H1 (cell line): ENCODE data around the gene ERICH3. TPM values are rescaled to one million over a fixed set of nuclear protein-coding genes. Genes with fewer than 3 reads are reported as not detected.
A peak's percentile ranks its signal among the peaks of the same experiment; 100 is the strongest.

Experiments used
- CTCF ChIA-PET: fragments of 300-600 bp; sonication (Branson Sonifier 250); formaldehyde crosslinking; loops from one replicate; lab custom pipeline; 2021; ENCODE audit not compliant: partially characterized antibody; lab: Charles Lee
- POLR2A ChIA-PET: fragments of 300-600 bp; sonication (Branson Sonifier 250); formaldehyde crosslinking; loops from one replicate; lab custom pipeline; 2021; ENCODE audit warnings: inconsistent platforms; ENCODE audit not compliant: partially characterized antibody; lab: Charles Lee
- DNase-seq, 2 experiments: peaks; one replicate each; pipeline versions ENCODE4 v3.0.0 to v3.0.0-alpha.2; 2010 to 2022; ENCODE audit warnings: low spot score in 2 of 2, low read depth in 1 of 2, mixed read lengths in 1 of 2
- FAIRE-seq: peaks from 2 replicates; lab custom pipeline; 2011; peaks lifted over from hg19 to GRCh38; lab: Jason Lieb, UNC
- H2AFZ ChIP-seq: 2 replicates; pipeline ENCODE4 v1.8.1; 2012; ENCODE audit warnings: low read length, inconsistent platforms
- H2AK5ac ChIP-seq: 2 replicates; pipeline ENCODE4 v1.6.1; 2013; ENCODE audit warnings: low read depth, low read length
- H2BK120ac ChIP-seq: replicated peaks from 2 replicates; pipeline ENCODE3; 2013; ENCODE audit warnings: low read depth, low read length, inconsistent platforms
- H2BK12ac ChIP-seq: 2 replicates; pipeline ENCODE4 v1.6.1; 2013; ENCODE audit warnings: low read depth, low read length
- H2BK15ac ChIP-seq: 2 replicates; pipeline ENCODE4 v1.6.1; 2013; ENCODE audit warnings: low read length
- H2BK20ac ChIP-seq: 2 replicates; pipeline ENCODE4 v1.6.1; 2013; ENCODE audit warnings: low read length
- H2BK5ac ChIP-seq: 2 replicates; pipeline ENCODE4 v1.6.1; 2013; ENCODE audit warnings: low read depth, low read length
- H3K14ac ChIP-seq: 2 replicates; pipeline ENCODE4 v1.6.1; 2013; ENCODE audit warnings: inconsistent platforms; ENCODE audit not compliant: insufficient read length
- H3K18ac ChIP-seq: 2 replicates; pipeline ENCODE4 v1.6.1; 2013; ENCODE audit warnings: low read length; ENCODE audit errors: extremely low read depth
- H3K23ac ChIP-seq: 2 replicates; pipeline ENCODE4 v1.6.1; 2013; ENCODE audit warnings: inconsistent platforms; ENCODE audit not compliant: insufficient read length
- H3K23me2 ChIP-seq: 2 replicates; pipeline ENCODE4 v1.6.1; 2013; ENCODE audit warnings: low read depth, low read length
- H3K27ac ChIP-seq: 2 replicates; pipeline ENCODE4 v1.6.1; 2011; ENCODE audit warnings: low read depth, low read length, inconsistent platforms
- H3K27me3 ChIP-seq, 4 experiments: replicated peaks in 1 of 4; 1 replicate in 1 of 4; 2 replicates in 3 of 4; pipeline versions ENCODE4 v1.6.1 to v1.8.1; 2011 to 2013; ENCODE audit warnings: low read length in 3 of 4, mild to moderate bottlenecking in 3 of 4, inconsistent platforms in 2 of 4, mixed read lengths in 2 of 4, moderate library complexity in 1 of 4; ENCODE audit not compliant: control insufficient read depth in 3 of 4, insufficient read depth in 3 of 4; ENCODE audit errors: extremely low read depth in 1 of 4
- H3K36me3 ChIP-seq, 4 experiments: 2 replicates each; pipeline versions ENCODE4 v1.6.1 to v1.8.1; 2011 to 2013; ENCODE audit warnings: mild to moderate bottlenecking in 4 of 4, low read length in 3 of 4, moderate library complexity in 2 of 4, control low read depth in 1 of 4, inconsistent platforms in 1 of 4; ENCODE audit not compliant: insufficient read depth in 4 of 4, control insufficient read depth in 2 of 4
- H3K4ac ChIP-seq: replicated peaks from 2 replicates; pipeline ENCODE3; 2013; ENCODE audit warnings: low read length, low read depth, mixed read lengths, inconsistent platforms; ENCODE audit not compliant: insufficient read length
- H3K4me1 ChIP-seq, 4 experiments: replicated peaks in 1 of 4; 1 replicate in 1 of 4; 2 replicates in 3 of 4; pipeline versions ENCODE4 v1.6.1 to v1.8.1; 2011 to 2013; ENCODE audit warnings: low read length in 3 of 4, inconsistent platforms in 2 of 4, mixed read lengths in 1 of 4; ENCODE audit not compliant: insufficient read depth in 4 of 4, control insufficient read depth in 3 of 4
- H3K4me2 ChIP-seq, 2 experiments: 2 replicates each; pipeline versions ENCODE4 v1.6.1 to v1.8.1; 2011 to 2013; ENCODE audit warnings: low read depth in 2 of 2, low read length in 2 of 2, control low read depth in 1 of 2, inconsistent platforms in 1 of 2, mild to moderate bottlenecking in 1 of 2; ENCODE audit not compliant: insufficient read depth in 1 of 2
- H3K4me3 ChIP-seq, 4 experiments: fragments of 200-600, 300-600 bp in 1 of 4; sonication (generic), shearing (Covaris generic), sonication (Bioruptor Twin) in 1 of 4; 2 replicates each; pipeline versions ENCODE4 v1.5.1 to v1.8.1; 2011 to 2016; ENCODE audit warnings: low read length in 4 of 4, low read depth in 3 of 4, control low read depth in 2 of 4, inconsistent platforms in 2 of 4, mild to moderate bottlenecking in 2 of 4, mixed read lengths in 1 of 4, moderate library complexity in 1 of 4; ENCODE audit not compliant: insufficient read depth in 2 of 4; ENCODE audit errors: extremely low read depth in 1 of 4
- H3K56ac ChIP-seq: replicated peaks from 2 replicates; pipeline ENCODE3; 2013; ENCODE audit warnings: low read depth, mild to moderate bottlenecking, mixed read lengths, low read length, inconsistent platforms; ENCODE audit not compliant: insufficient read length
- H3K79me1 ChIP-seq: 2 replicates; pipeline ENCODE4 v1.6.1; 2013; ENCODE audit warnings: low read depth, low read length, control low read depth
- H3K79me2 ChIP-seq, 2 experiments: 2 replicates each; pipeline versions ENCODE4 v1.6.1 to v1.8.1; 2012 to 2013; ENCODE audit warnings: low read length in 2 of 2, mild to moderate bottlenecking in 2 of 2, inconsistent platforms in 1 of 2; ENCODE audit not compliant: insufficient read depth in 2 of 2, control insufficient read depth in 1 of 2
- H3K9ac ChIP-seq, 4 experiments: replicated peaks in 1 of 4; 1 replicate in 1 of 4; 2 replicates in 3 of 4; pipeline versions ENCODE4 v1.6.1 to v1.8.1; 2011 to 2013; ENCODE audit warnings: low read depth in 3 of 4, low read length in 3 of 4, control low read depth in 2 of 4, mild to moderate bottlenecking in 2 of 4, moderate library complexity in 2 of 4, inconsistent platforms in 1 of 4; ENCODE audit errors: extremely low read depth in 1 of 4
- H3K9me3 ChIP-seq, 2 experiments: 2 replicates each; pipeline versions ENCODE4 v1.6.1 to v1.8.1; 2012 to 2013; ENCODE audit warnings: mild to moderate bottlenecking in 2 of 2, moderate library complexity in 2 of 2, control low read depth in 1 of 2, inconsistent platforms in 1 of 2, low read depth in 1 of 2, low read length in 1 of 2, mixed read lengths in 1 of 2; ENCODE audit not compliant: insufficient read depth in 2 of 2
- H4K20me1 ChIP-seq, 2 experiments: replicated peaks in 1 of 2; 2 replicates each; pipeline versions ENCODE3 to v1.8.1; 2011 to 2013; ENCODE audit warnings: inconsistent platforms in 2 of 2, low read length in 2 of 2, mild to moderate bottlenecking in 1 of 2; ENCODE audit not compliant: insufficient read depth in 2 of 2, control insufficient read depth in 1 of 2
- H4K5ac ChIP-seq: 2 replicates; pipeline ENCODE4 v1.6.1; 2013; ENCODE audit warnings: low read length, low read depth, mixed read lengths, inconsistent platforms; ENCODE audit not compliant: insufficient read length
- H4K8ac ChIP-seq: 2 replicates; pipeline ENCODE4 v1.8.0; 2013; ENCODE audit warnings: mild to moderate bottlenecking, moderate library complexity, low read length, inconsistent platforms; ENCODE audit not compliant: insufficient read depth; ENCODE audit errors: extremely low read depth
- H4K91ac ChIP-seq: replicated peaks from 2 replicates; pipeline ENCODE3; 2013; ENCODE audit warnings: low read length, mixed read lengths, inconsistent platforms; ENCODE audit not compliant: insufficient read length
- ASH2L ChIP-seq: fragments of 200-600, 300-600 bp; sonication (generic); IDR thresholded peaks from one replicate; pipeline ENCODE4 v1.7.1; 2017; ENCODE audit warnings: low read length
- ATF3 ChIP-seq: IDR thresholded peaks from 2 replicates; pipeline ENCODE4 v1.6.1; 2011; ENCODE audit warnings: low read depth, mild to moderate bottlenecking, low read length; ENCODE audit not compliant: insufficient read depth
- CEBPB ChIP-seq: IDR thresholded peaks from 2 replicates; pipeline ENCODE4 v1.6.1; 2012; ENCODE audit warnings: low read depth, low read length
- CHD2 ChIP-seq: IDR thresholded peaks from 2 replicates; pipeline ENCODE4 v1.6.1; 2012; ENCODE audit warnings: low read length, improper control_type of control experiment
- CTBP2 ChIP-seq: IDR thresholded peaks from 2 replicates; pipeline ENCODE4 v1.7.0; 2011; ENCODE audit warnings: borderline replicate concordance, mild to moderate bottlenecking, moderate library complexity, mixed read lengths, low read length; ENCODE audit not compliant: insufficient read depth, insufficient read length
- EP300 ChIP-seq, 2 experiments: IDR thresholded peaks; 1 replicate in 1 of 2; 2 replicates in 1 of 2; pipeline ENCODE4 v1.6.1; 2011 to 2012; ENCODE audit warnings: low read depth in 2 of 2, low read length in 2 of 2, mild to moderate bottlenecking in 2 of 2, borderline replicate concordance in 1 of 2, inconsistent platforms in 1 of 2, moderate library complexity in 1 of 2
- GTF2F1 ChIP-seq: IDR thresholded peaks from 2 replicates; pipeline ENCODE4 v1.6.1; 2012; ENCODE audit warnings: low read depth, low read length, improper control_type of control experiment, borderline replicate concordance
- JUND ChIP-seq: IDR thresholded peaks from 2 replicates; pipeline ENCODE4 v1.6.1; 2011; ENCODE audit warnings: mild to moderate bottlenecking, improper control_type of control experiment, low read length
- PHF8 ChIP-seq: fragments of 200-600 bp; sonication (generic); conservative IDR thresholded peaks from 2 replicates; pipeline ENCODE4 v1.7.1; 2012; ENCODE audit warnings: low read depth, mild to moderate bottlenecking, inconsistent platforms, low read length, moderate library complexity
- RAD21 ChIP-seq, 2 experiments: IDR thresholded peaks in 1 of 2; conservative IDR thresholded peaks in 1 of 2; 2 replicates each; pipeline ENCODE4 v1.6.1; 2011; ENCODE audit warnings: low read depth in 2 of 2, low read length in 2 of 2, improper control_type of control experiment in 1 of 2, inconsistent platforms in 1 of 2, mild to moderate bottlenecking in 1 of 2, moderate library complexity in 1 of 2
- RFX5 ChIP-seq: IDR thresholded peaks from 2 replicates; pipeline ENCODE4 v1.6.1; 2011; ENCODE audit warnings: low read depth, low read length, improper control_type of control experiment, borderline replicate concordance
- SIX5 ChIP-seq: IDR thresholded peaks from 2 replicates; pipeline ENCODE4 v1.6.1; 2011; ENCODE audit warnings: mild to moderate bottlenecking, low read depth, low read length
- SUZ12 ChIP-seq: fragments of 200-600 bp; sonication (generic); IDR thresholded peaks from 2 replicates; pipeline ENCODE4 v1.6.1; 2012; ENCODE audit warnings: mild to moderate bottlenecking, inconsistent platforms, low read length, moderate library complexity, mixed read lengths
- YY1 ChIP-seq: IDR thresholded peaks from 2 replicates; pipeline ENCODE4 v1.6.1; 2011; ENCODE audit warnings: low read depth, mild to moderate bottlenecking, low read length
- WGBS, 2 experiments: shearing (Covaris generic) in 1 of 2; methylation state at CpG; one replicate each; pipeline versions ENCODE4 v1.1.6 to v1.1.7; 2013 to 2015; ENCODE audit warnings: low lambda C conversion rate in 2 of 2, mixed read lengths in 2 of 2, inconsistent platforms in 1 of 2, low coverage in 1 of 2, missing lambda C conversion rate in 1 of 2; ENCODE audit not compliant: insufficient replicate concordance in 2 of 2, insufficient coverage in 1 of 2, insufficient read length in 1 of 2; ENCODE audit errors: extremely low coverage in 1 of 2, missing lambda C conversion rate in 1 of 2; 5-methylcytosine and 5-hydroxymethylcytosine counted together
- polyA plus RNA-seq, 7 experiments: library from polyadenylated mRNA; depleted of rRNA in 3 of 7; stranded (reverse) in 5 of 7; unstranded in 2 of 7; fragments of >200 nt in 5 of 7; fragments of 200-250 nt in 2 of 7; gene quantifications; 1 replicate in 5 of 7; 2 replicates in 1 of 7; 4 replicates in 1 of 7; pipeline versions ENCODE4 v1.2.1 to v1.2.3, GENCODE V29; 2011 to 2013; ENCODE audit warnings: missing spikeins in 2 of 7, mixed read lengths in 2 of 7
- total RNA-seq: library from RNA; stranded (reverse); fragmentation: NEBNext Ultra II Directional; extraction: Animal tissue kit (Norgen Biotek cat#: 25700); gene quantifications from 2 replicates; pipeline ENCODE4 v1.2.1, GENCODE V29; 2021

The ERICH3 gene
- total and polyA plus RNA-seq, 2 of the 8 experiments (the other 6 are each of a cell fraction or from before 2014, with no cell fraction given) = 0.02 TPM; not detected in 1

- DNase-seq = no peak
- ChIA-PET POLR2A (interaction anchor here (1.4 kb wide), 1 partner anchor 43 kb away, joined by 4 read pairs; the partner anchor contains the start of genes CRYZ and TYW3), CTCF (interaction anchor here (0.6 to 2.8 kb wide), 25 partner anchors 10 to 1205 kb away, joined by 3 to 23 read pairs (median 3); partner anchors contain the start of genes CRYZ and TYW3)
- no peaks in the 10 kb centered on the region for H3K79me1 ChIP-seq
- H2BK12ac ChIP-seq = no peak overlapping the region
- no peak overlapping the region for H3K18ac ChIP-seq
- no peak overlapping the region for H2BK15ac ChIP-seq
- no peaks in the 10 kb centered on the region for H3K9me3 ChIP-seq
- H3K4ac ChIP-seq = no peak overlapping the region
- no peak overlapping the region for H3K4me3 ChIP-seq
- H4K5ac ChIP-seq = no peak overlapping the region
- no peak overlapping the region for H2BK5ac ChIP-seq
- H2AK5ac ChIP-seq = no peak overlapping the region
- 81% methylated on average over 2 of the region's 2 CpGs; no CpG with 5 or more reads in 1 of the 2 experiments for WGBS, 2 experiments
- no peak overlapping the region for H2BK20ac ChIP-seq
- no peak overlapping the region for H3K9ac ChIP-seq
- H3K14ac ChIP-seq = no peak overlapping the region
- peak overlapping the region; percentile 80 for H2AFZ ChIP-seq
- H3K4me1 ChIP-seq = no peaks in the 10 kb centered on the region; a peak in 2 of 7 replicates
- no peaks in the 10 kb centered on the region for H3K36me3 ChIP-seq
- no peaks in the 10 kb centered on the region for H3K23me2 ChIP-seq
- no peak overlapping the region for H4K91ac ChIP-seq
- no peak overlapping the region for H3K27ac ChIP-seq
- H2BK120ac ChIP-seq = no peak overlapping the region
- no peaks in the 10 kb centered on the region for H4K20me1 ChIP-seq
- no peaks in the 10 kb centered on the region for H3K27me3 ChIP-seq
- no peak for TF ChIP-seq CTBP2
- no peak for TF ChIP-seq SIX5
- no peak for TF ChIP-seq ASH2L
- no peak for TF ChIP-seq ATF3
- TF ChIP-seq RFX5 = no peak
- no peak for TF ChIP-seq PHF8
- TF ChIP-seq YY1 = no peak
- no peak for TF ChIP-seq SUZ12
- no peak for TF ChIP-seq GTF2F1
- TF ChIP-seq EP300 (IDR thresholded peaks at IDR 0.05; ENCODE audit: borderline replicate concordance in 1 of 2, low read depth in 2 of 2, low read length in 2 of 2) = no peak
- TF ChIP-seq RAD21 (IDR thresholded peaks at IDR 0.05 in 1 of 2, conservative IDR thresholded peaks at IDR 0.05 in 1 of 2; ENCODE audit: low read depth in 2 of 2, low read length in 2 of 2) = no peak
- TF ChIP-seq CHD2 = no peak
- TF ChIP-seq JUND = no peak
- TF ChIP-seq CEBPB = no peak
- no peak overlapping the region for H3K23ac ChIP-seq
- no peak overlapping the region for H4K8ac ChIP-seq
- H3K79me2 ChIP-seq = no peaks in the 10 kb centered on the region
- no peak for FAIRE-seq
- no peak overlapping the region for H3K56ac ChIP-seq
- no peak overlapping the region for H3K4me2 ChIP-seq
Observed at GRCh38 chr1:74690364-74690696, 16.7 kb upstream of the ERICH3 start.
